ENCODE data around the gene OR11A1. TPM values are rescaled to one million over a fixed set of nuclear protein-coding genes. Genes with fewer than 3 reads are reported as not detected.

Gene OR11A1
- total RNA-seq, 1 donor from 2014 or later: not detected

- no peak for FAIRE-seq
- DNase-seq (ENCODE audit: low spot score in 2 of 2): no peak
These were observed 53.1 kb downstream of the OR11A1 start for GRCh38 chr6:29403801-29404200.

GRCh38 chr6:29399525-29399924 lies 57.3 kb downstream of the OR11A1 start:
- DNase-seq (ENCODE audit: low spot score in 2 of 2) (no peak), FAIRE-seq (no peak)

GRCh38 chr6:29395331-29395730 lies 61.5 kb downstream of the OR11A1 start, which contains the start of gene OR12D2:
OR12D2 (plus strand) TSS chr6:29395631; CDS start chr6:29396700, 1,069 bp downstream.
- DNase-seq (ENCODE audit: low spot score in 2 of 2) (no peak), FAIRE-seq (no peak)

- DNase-seq (ENCODE audit: low spot score in 2 of 2) (no peak), FAIRE-seq (no peak)
These were observed 68.3 kb downstream of the OR11A1 start for GRCh38 chr6:29388533-29388932.

- FAIRE-seq (no peak), DNase-seq (ENCODE audit: low spot score in 2 of 2) (no peak)
These were observed 80.9 kb downstream of the OR11A1 start for GRCh38 chr6:29376003-29376402.

Other genes with a start within 250 kb of the OR11A1 start
- gene OR14J1, start 155.4 kb downstream of the OR11A1 start, total RNA-seq: not detected
- gene OR5V1, start 88.2 kb downstream of the OR11A1 start, total RNA-seq: not detected
- not detected for gene OR12D3, start 81.8 kb downstream of the OR11A1 start, total RNA-seq
- not detected for gene OR12D2, start 61.4 kb downstream of the OR11A1 start, total RNA-seq
- not detected for gene OR12D1, start 42.1 kb downstream of the OR11A1 start, total RNA-seq
- gene OR10C1, start 17.8 kb downstream of the OR11A1 start, total RNA-seq: not detected
- under 0.01 TPM for gene OR2H1, start 84 bp upstream of the OR11A1 start, total RNA-seq
- not detected for gene MAS1L, start 30.9 kb upstream of the OR11A1 start, total RNA-seq
- gene UBD, start 102.7 kb upstream of the OR11A1 start, total RNA-seq: not detected
- gene OR2H2, start 128.1 kb upstream of the OR11A1 start, total RNA-seq: not detected
- gene GABBR1, start 176.1 kb upstream of the OR11A1 start, total RNA-seq: 72.2 TPM
- under 0.01 TPM for gene MOG, start 200.0 kb upstream of the OR11A1 start, total RNA-seq
- gene ZFP57, start 224.1 kb upstream of the OR11A1 start, total RNA-seq: not detected